ENCODE results near the gene SAXO2.
"Not testable (repeated sequence)": the region's sequence is repeated elsewhere in the genome, so short reads cannot be mapped to it uniquely, and the experiment has no call there.

DNA sequence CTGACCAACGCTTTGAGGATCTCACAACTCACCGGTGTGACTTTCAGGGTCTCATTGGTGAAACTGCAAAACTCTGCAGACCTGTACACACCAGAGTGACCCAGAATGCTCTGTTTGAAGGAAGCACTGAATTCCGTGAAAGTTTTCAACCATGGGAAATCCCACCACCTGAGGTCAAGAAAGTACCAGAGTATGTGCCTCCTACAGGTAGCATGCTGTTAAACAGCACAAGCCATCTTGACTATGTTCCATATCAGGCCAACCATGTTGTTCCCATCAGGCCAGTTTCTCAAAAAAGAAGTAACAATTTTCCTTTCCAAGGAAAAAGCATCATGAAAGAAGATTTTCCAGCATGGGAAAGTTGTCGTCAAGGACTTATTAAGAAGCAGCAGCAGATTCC is 19.8 kb downstream of the SAXO2 start:
- not testable (repeated sequence) for TF ChIP-seq FOXA1 (IDR thresholded peaks at IDR 0.05); FOXK2 (IDR thresholded peaks at IDR 0.05); LEF1 (IDR thresholded peaks at IDR 0.05; ENCODE audit: borderline replicate concordance)

Data from HEK293T (cell line).